Panc1 (cell line): ENCODE results near the gene MYRFL.

Experiments used
- POLR2AphosphoS5 ChIP-seq: IDR thresholded peaks from 2 replicates; pipeline ENCODE4 v1.6.1; 2012; ENCODE audit warnings: mild to moderate bottlenecking, low read depth, low read length, moderate library complexity
- SIN3A ChIP-seq: IDR thresholded peaks from 2 replicates; pipeline ENCODE4 v1.6.1; 2012; ENCODE audit warnings: low read depth, mild to moderate bottlenecking, low read length, moderate library complexity, borderline replicate concordance; ENCODE audit not compliant: insufficient read depth
- TF ChIP-seq, protein P1 (sequence below): fragments of 450-650 bp; IDR thresholded peaks from 2 replicates; pipeline ENCODE4 v1.5.1; 2017; ENCODE audit warnings: mild to moderate bottlenecking
- TF ChIP-seq, protein P2 (sequence below), 2 experiments: IDR thresholded peaks; 2 replicates each; pipeline ENCODE4 v1.6.1; 2011 to 2012; ENCODE audit warnings: low read depth in 2 of 2, control low read depth in 1 of 2, low read length in 1 of 2, mild to moderate bottlenecking in 1 of 2, moderate library complexity in 1 of 2; ENCODE audit not compliant: insufficient read depth in 1 of 2

DNA sequence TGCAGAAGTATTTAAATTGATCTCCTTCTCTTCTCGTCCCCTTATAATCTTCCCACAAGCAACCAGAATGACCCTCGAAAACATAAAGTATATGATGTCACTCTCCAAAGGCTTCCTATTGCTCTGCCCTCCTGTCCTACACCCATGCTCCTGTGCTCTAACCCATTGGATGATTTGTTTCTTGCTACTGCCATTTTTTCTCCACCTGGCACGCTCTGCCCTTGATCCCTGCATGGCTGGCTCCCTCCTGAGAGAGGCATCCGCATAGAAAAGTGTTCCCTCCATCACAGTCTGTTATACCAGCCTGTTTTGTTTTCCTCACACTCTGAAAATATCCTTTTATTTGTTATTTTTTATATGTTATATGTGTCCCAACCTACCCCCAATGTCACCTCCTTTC lies 19.8 kb downstream of the MYRFL start:
- TF ChIP-seq, protein P1, sequence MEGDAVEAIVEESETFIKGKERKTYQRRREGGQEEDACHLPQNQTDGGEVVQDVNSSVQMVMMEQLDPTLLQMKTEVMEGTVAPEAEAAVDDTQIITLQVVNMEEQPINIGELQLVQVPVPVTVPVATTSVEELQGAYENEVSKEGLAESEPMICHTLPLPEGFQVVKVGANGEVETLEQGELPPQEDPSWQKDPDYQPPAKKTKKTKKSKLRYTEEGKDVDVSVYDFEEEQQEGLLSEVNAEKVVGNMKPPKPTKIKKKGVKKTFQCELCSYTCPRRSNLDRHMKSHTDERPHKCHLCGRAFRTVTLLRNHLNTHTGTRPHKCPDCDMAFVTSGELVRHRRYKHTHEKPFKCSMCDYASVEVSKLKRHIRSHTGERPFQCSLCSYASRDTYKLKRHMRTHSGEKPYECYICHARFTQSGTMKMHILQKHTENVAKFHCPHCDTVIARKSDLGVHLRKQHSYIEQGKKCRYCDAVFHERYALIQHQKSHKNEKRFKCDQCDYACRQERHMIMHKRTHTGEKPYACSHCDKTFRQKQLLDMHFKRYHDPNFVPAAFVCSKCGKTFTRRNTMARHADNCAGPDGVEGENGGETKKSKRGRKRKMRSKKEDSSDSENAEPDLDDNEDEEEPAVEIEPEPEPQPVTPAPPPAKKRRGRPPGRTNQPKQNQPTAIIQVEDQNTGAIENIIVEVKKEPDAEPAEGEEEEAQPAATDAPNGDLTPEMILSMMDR: no peak
- TF ChIP-seq, protein P2, sequence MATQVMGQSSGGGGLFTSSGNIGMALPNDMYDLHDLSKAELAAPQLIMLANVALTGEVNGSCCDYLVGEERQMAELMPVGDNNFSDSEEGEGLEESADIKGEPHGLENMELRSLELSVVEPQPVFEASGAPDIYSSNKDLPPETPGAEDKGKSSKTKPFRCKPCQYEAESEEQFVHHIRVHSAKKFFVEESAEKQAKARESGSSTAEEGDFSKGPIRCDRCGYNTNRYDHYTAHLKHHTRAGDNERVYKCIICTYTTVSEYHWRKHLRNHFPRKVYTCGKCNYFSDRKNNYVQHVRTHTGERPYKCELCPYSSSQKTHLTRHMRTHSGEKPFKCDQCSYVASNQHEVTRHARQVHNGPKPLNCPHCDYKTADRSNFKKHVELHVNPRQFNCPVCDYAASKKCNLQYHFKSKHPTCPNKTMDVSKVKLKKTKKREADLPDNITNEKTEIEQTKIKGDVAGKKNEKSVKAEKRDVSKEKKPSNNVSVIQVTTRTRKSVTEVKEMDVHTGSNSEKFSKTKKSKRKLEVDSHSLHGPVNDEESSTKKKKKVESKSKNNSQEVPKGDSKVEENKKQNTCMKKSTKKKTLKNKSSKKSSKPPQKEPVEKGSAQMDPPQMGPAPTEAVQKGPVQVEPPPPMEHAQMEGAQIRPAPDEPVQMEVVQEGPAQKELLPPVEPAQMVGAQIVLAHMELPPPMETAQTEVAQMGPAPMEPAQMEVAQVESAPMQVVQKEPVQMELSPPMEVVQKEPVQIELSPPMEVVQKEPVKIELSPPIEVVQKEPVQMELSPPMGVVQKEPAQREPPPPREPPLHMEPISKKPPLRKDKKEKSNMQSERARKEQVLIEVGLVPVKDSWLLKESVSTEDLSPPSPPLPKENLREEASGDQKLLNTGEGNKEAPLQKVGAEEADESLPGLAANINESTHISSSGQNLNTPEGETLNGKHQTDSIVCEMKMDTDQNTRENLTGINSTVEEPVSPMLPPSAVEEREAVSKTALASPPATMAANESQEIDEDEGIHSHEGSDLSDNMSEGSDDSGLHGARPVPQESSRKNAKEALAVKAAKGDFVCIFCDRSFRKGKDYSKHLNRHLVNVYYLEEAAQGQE (IDR thresholded peaks at IDR 0.05; ENCODE audit: insufficient read depth in 1 of 2, low read depth in 2 of 2, low read length in 1 of 2): no peak
- TF ChIP-seq POLR2AphosphoS5 (no peak), SIN3A (no peak)
